Measurements from ENCODE around the gene BANP.
"Not testable (repeated sequence)": the region's sequence is repeated elsewhere in the genome, so short reads cannot be mapped to it uniquely, and the experiment has no call there.

BANP gene

GRCh38 chr16:87927195-87927562 lies 24.1 kb upstream of the BANP start:
- no peak for DNase-seq

- no peak for DNase-seq
Observed at GRCh38 chr16:87929986-87930385, 21.2 kb upstream of the BANP start.

- DNase-seq: peak; percentile 60
Observed at GRCh38 chr16:87930456-87930855, 20.8 kb upstream of the BANP start.

GRCh38 chr16:87931504-87931903 lies 19.7 kb upstream of the BANP start:
- peak; percentile 51 for DNase-seq

GRCh38 chr16:87932475-87933139 lies 18.6 kb upstream of the BANP start:
- DNase-seq: not testable (repeated sequence)

- no peak for DNase-seq
Observed at GRCh38 chr16:87933140-87933495, 18.1 kb upstream of the BANP start.

- DNase-seq: not testable (repeated sequence)
Observed at GRCh38 chr16:87934752-87935425, 16.3 kb upstream of the BANP start.

GRCh38 chr16:87936016-87936374 lies 15.2 kb upstream of the BANP start:
- DNase-seq: not testable (repeated sequence)

GRCh38 chr16:87936375-87937230 lies 14.6 kb upstream of the BANP start, which contains the start of gene CA5A:
TSS of gene CA5A (minus strand) at chr16:87936529. CDS start at chr16:87936450, 79 bp downstream.
- DNase-seq: no peak

- DNase-seq: not testable (repeated sequence)
Observed at GRCh38 chr16:87937231-87937542, 14.0 kb upstream of the BANP start.

- no peak for DNase-seq
Observed at GRCh38 chr16:87938412-87938949, 12.8 kb upstream of the BANP start.

GRCh38 chr16:87939562-87940423 lies 11.4 kb upstream of the BANP start:
- no peak for DNase-seq

GRCh38 chr16:87942680-87943079 lies 8.6 kb upstream of the BANP start:
- no peak for DNase-seq

GRCh38 chr16:87945351-87946042 lies 5.7 kb upstream of the BANP start:
- no peak for DNase-seq

GRCh38 chr16:87946596-87947347 lies 4.5 kb upstream of the BANP start:
- DNase-seq: no peak

GRCh38 chr16:87947356-87948118 lies 3.7 kb upstream of the BANP start:
- DNase-seq: no peak

GRCh38 chr16:87948119-87948545 lies 3.1 kb upstream of the BANP start:
- DNase-seq: peak; percentile 90

- DNase-seq: no peak
Observed at GRCh38 chr16:87948735-87949070, 2.5 kb upstream of the BANP start.

- DNase-seq: no peak
Observed at GRCh38 chr16:87949071-87949744, 2.0 kb upstream of the BANP start.
